ENCODE results near the gene HEBP1. TPM values are rescaled to one million over a fixed set of nuclear protein-coding genes. Genes with fewer than 3 reads are reported as not detected.

The HEBP1 gene
- total and polyA plus RNA-seq, 4 donors: 27.7 to 70.0 (median 50.3) TPM

- 96% methylated on average over 6 of the region's 6 CpGs for WGBS
- no peak for DNase-seq (ENCODE audit: low spot score)
- Histone ChIP-seq H3K27me3 (ENCODE audit: control insufficient read depth in 4 of 4, insufficient read depth in 4 of 4, low read length in 3 of 4) (no peaks in the 10 kb centered on the region), H3K9me3 (ENCODE audit: control insufficient read depth in 4 of 4, low read length in 3 of 4) (no peaks in the 10 kb centered on the region), H3K27ac (ENCODE audit: low read depth in 1 of 2, low read length in 2 of 2) (no peak overlapping the region), H3K9ac (ENCODE audit: low read depth in 1 of 2, low read length in 2 of 2) (no peak overlapping the region), H3K4me3 (ENCODE audit: low read depth in 1 of 3, low read length in 3 of 3) (no peak overlapping the region), H3K36me3 (ENCODE audit: control insufficient read depth in 4 of 4, insufficient read depth in 3 of 4, low read depth in 1 of 4, low read length in 3 of 4) (no peaks in the 10 kb centered on the region), H3K4me1 (ENCODE audit: control insufficient read depth in 4 of 4, insufficient read depth in 4 of 4, low read length in 3 of 4) (peaks cover 0 to 9% (median 6%) of the 10 kb centered on the region in 4 donors)
- TF ChIP-seq, protein P1, sequence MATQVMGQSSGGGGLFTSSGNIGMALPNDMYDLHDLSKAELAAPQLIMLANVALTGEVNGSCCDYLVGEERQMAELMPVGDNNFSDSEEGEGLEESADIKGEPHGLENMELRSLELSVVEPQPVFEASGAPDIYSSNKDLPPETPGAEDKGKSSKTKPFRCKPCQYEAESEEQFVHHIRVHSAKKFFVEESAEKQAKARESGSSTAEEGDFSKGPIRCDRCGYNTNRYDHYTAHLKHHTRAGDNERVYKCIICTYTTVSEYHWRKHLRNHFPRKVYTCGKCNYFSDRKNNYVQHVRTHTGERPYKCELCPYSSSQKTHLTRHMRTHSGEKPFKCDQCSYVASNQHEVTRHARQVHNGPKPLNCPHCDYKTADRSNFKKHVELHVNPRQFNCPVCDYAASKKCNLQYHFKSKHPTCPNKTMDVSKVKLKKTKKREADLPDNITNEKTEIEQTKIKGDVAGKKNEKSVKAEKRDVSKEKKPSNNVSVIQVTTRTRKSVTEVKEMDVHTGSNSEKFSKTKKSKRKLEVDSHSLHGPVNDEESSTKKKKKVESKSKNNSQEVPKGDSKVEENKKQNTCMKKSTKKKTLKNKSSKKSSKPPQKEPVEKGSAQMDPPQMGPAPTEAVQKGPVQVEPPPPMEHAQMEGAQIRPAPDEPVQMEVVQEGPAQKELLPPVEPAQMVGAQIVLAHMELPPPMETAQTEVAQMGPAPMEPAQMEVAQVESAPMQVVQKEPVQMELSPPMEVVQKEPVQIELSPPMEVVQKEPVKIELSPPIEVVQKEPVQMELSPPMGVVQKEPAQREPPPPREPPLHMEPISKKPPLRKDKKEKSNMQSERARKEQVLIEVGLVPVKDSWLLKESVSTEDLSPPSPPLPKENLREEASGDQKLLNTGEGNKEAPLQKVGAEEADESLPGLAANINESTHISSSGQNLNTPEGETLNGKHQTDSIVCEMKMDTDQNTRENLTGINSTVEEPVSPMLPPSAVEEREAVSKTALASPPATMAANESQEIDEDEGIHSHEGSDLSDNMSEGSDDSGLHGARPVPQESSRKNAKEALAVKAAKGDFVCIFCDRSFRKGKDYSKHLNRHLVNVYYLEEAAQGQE (IDR thresholded peaks at IDR 0.05): no peak
- TF ChIP-seq, protein P2, sequence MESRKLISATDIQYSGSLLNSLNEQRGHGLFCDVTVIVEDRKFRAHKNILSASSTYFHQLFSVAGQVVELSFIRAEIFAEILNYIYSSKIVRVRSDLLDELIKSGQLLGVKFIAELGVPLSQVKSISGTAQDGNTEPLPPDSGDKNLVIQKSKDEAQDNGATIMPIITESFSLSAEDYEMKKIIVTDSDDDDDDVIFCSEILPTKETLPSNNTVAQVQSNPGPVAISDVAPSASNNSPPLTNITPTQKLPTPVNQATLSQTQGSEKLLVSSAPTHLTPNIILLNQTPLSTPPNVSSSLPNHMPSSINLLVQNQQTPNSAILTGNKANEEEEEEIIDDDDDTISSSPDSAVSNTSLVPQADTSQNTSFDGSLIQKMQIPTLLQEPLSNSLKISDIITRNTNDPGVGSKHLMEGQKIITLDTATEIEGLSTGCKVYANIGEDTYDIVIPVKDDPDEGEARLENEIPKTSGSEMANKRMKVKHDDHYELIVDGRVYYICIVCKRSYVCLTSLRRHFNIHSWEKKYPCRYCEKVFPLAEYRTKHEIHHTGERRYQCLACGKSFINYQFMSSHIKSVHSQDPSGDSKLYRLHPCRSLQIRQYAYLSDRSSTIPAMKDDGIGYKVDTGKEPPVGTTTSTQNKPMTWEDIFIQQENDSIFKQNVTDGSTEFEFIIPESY (IDR thresholded peaks at IDR 0.05): no peak
- TF ChIP-seq TAF1 (conservative IDR thresholded peaks at IDR 0.05) (no peak), CTCF (IDR thresholded peaks at IDR 0.05; ENCODE audit: low read depth, low read length, missing input control) (no peak), NR2F2 (IDR thresholded peaks at IDR 0.05) (no peak), JUND (IDR thresholded peaks at IDR 0.05) (no peak), FOXA2 (IDR thresholded peaks at IDR 0.05) (no peak), RAD21 (IDR thresholded peaks at IDR 0.05) (no peak), EGR1 (IDR thresholded peaks at IDR 0.05; ENCODE audit: low read depth in 2 of 2) (no peak), YY1 (IDR thresholded peaks at IDR 0.05) (no peak), RXRA (IDR thresholded peaks at IDR 0.05) (no peak), HNF4A (conservative IDR thresholded peaks at IDR 0.05) (no peak)
- TF ChIP-seq, protein P3, sequence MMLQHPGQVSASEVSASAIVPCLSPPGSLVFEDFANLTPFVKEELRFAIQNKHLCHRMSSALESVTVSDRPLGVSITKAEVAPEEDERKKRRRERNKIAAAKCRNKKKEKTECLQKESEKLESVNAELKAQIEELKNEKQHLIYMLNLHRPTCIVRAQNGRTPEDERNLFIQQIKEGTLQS (IDR thresholded peaks at IDR 0.05): no peak
These were observed 11.0 kb upstream of the HEBP1 start for GRCh38 chr12:13011098-13011497.

DNA sequence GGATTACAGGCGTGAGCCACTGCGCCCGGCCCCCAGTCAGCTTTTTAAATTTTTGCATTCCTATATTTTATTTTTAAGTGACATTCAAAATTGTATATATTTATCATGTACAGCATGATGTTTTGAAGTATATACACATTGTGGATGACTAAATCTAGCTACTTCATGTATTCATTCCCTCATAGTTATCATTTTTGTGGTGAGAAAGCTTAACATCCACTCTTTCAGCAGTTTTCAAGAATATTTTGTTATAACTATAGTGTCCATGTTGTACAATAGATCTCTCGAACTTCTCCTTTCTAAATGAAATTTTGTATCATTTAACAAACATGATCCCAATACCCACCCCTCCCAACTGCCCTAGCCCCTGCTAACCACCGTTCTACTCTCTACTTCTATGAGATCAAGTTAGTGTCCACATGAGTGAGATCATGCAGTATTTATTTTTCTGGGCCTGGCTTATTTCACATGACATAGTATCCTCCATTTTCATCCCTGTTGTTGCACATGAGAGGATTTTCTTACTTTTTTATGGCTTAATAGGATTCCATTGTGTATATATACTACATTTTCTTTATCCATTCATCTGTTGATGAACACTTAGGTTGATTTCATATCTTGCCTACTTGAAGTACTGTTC is 8.8 kb upstream of the HEBP1 start:
- no peak for DNase-seq (ENCODE audit: low spot score)
- Histone ChIP-seq H3K36me3 (ENCODE audit: control insufficient read depth in 4 of 4, insufficient read depth in 3 of 4, low read depth in 1 of 4, low read length in 3 of 4) (no peaks in the 10 kb centered on the region), H3K4me3 (ENCODE audit: low read depth in 1 of 3, low read length in 3 of 3) (no peak overlapping the region), H3K4me1 (ENCODE audit: control insufficient read depth in 4 of 4, insufficient read depth in 4 of 4, low read length in 3 of 4) (peaks cover 5 to 30% (median 26%) of the 10 kb centered on the region in 4 donors), H3K9ac (ENCODE audit: low read depth in 1 of 2, low read length in 2 of 2) (no peak overlapping the region), H3K9me3 (ENCODE audit: control insufficient read depth in 4 of 4, low read length in 3 of 4) (no peaks in the 10 kb centered on the region), H3K27ac (ENCODE audit: low read depth in 1 of 2, low read length in 2 of 2) (no peak overlapping the region), H3K27me3 (ENCODE audit: control insufficient read depth in 4 of 4, insufficient read depth in 4 of 4, low read length in 3 of 4) (no peaks in the 10 kb centered on the region)
- WGBS: 92% methylated on average over 5 of the region's 5 CpGs
- TF ChIP-seq, protein P1 (IDR thresholded peaks at IDR 0.05): no peak
- TF ChIP-seq, protein P3 (IDR thresholded peaks at IDR 0.05): no peak
- TF ChIP-seq MAX (IDR thresholded peaks at IDR 0.05) (no peak), YY1 (IDR thresholded peaks at IDR 0.05) (no peak), FOXA1 (IDR thresholded peaks at IDR 0.05) (no peak), HNF4G (IDR thresholded peaks at IDR 0.05) (no peak), GABPA (IDR thresholded peaks at IDR 0.05 in 1 of 2, conservative IDR thresholded peaks at IDR 0.05 in 1 of 2) (no peak)
- TF ChIP-seq, protein P2 (IDR thresholded peaks at IDR 0.05): no peak
